Non-pigmented ciliary epithelial cell (primary cell): ENCODE measurements around the gene SAMD8.
"Not testable (repeated sequence)": the region's sequence is repeated elsewhere in the genome, so short reads cannot be mapped to it uniquely, and the experiment has no call there.

Source experiments
- DNase-seq: peaks from one replicate; pipeline ENCODE4 v3.0.0-alpha.2; 2010; ENCODE audit warnings: low read depth

SAMD8 gene

DNA sequence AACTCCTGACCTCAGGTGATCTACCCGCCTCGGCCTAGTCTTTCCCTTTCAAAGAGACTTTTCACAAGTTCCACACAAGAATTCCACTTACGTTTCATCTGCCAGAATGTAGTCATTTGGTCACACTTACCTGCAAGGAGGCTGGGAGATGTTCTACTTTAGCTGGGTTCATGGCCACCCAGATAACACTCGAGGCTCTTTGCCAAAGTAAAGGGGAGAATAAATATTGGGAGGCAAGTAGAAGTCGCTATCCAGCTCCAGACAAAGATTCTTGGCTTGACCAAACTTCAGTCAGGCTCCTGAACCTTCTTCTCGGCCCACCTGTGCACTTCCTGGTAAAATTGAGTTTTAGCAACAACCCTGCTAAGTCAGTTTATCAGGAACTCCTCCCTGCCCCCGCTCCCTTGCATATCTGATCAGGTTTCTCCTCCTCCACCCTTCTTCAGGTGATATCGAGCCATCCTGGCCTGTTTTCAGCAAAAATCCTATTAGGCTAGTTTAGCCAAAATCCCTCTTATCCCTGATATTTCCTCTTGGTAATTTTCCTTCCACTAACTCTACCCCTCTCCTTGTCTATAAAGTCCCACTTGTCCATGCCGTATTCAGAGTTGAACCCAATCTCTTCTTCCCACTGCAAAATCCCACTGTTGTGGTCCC is 25.1 kb upstream of the SAMD8 start:
- no peak for DNase-seq

DNA sequence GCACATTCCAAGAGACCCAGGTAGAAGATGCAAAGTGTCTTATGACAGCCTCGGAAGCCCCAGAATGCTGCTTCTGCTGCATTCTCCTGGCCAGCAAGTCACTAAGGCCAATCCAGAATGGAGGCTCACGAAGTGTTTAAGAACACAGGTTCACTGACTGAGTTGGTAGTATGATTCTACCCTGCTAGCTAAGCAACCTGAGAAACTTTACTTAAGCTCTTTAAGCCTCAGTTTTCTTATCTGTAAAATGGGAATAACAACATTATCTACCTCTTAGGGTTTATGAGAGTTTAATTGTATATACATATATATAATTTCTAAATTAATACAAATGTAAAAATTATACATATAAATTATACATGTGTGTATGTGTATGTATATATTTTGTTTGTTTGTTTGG is 22.8 kb upstream of the SAMD8 start:
- DNase-seq, result no peak

DNA sequence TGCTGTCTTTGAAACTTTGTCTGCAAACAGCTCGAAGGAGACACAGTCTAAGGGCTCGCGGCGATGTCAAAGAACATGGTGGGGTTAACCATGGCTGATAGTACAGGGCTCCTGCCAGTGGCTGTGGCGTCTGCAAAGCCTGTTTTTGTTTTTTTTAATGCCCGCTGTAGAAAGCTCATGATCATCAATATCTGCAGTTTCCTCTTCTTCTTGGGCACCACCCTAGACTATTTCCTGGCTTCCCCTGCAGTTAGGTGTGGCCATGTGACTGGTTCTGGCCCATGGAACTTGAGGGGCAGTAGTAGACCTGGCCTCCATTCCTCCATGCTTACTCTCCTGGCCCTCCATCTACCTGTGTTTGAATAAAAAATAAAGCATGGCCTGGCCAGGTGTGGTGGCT is 21.8 kb upstream of the SAMD8 start:
- no peak for DNase-seq

DNA sequence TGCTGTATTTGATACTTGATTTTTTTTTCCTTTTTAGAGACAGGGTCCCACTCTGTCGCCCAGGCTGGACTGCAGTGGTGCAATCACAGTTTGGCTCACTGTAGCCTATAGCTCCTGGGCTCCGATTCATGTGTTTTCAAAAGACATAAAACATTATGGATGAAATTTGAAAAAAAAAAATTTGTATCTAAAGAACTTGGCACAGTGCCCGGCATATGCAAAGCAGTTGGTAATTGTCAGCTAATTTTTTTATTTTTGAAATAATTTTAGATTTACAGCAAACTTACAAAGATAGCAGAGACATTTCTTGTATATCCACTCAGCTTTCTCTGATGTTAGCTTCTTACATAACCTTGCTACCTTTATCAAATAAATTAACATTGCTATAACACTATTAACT is 20.3 kb upstream of the SAMD8 start:
- DNase-seq, result no peak

DNA sequence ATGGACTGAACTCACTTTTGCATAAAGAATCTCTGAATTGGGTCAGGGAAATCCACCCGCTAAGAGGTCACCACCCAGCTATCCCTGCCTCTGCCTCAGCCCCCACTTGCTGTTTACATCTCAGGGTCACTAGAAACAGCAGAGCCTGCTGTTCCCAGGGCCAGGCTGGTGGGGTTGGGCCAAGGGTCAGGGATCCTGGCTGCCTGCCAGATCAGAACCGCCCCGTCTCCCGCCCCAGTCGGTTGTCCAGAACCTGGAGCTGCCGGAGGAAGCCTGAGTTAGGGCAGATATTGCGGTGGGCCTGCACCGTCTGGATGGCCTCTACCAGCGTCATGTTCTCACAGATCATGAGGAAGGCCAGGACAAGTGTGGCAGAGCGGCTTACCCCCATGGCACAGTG is 17.0 kb upstream of the SAMD8 start:
- no peak for DNase-seq

DNA sequence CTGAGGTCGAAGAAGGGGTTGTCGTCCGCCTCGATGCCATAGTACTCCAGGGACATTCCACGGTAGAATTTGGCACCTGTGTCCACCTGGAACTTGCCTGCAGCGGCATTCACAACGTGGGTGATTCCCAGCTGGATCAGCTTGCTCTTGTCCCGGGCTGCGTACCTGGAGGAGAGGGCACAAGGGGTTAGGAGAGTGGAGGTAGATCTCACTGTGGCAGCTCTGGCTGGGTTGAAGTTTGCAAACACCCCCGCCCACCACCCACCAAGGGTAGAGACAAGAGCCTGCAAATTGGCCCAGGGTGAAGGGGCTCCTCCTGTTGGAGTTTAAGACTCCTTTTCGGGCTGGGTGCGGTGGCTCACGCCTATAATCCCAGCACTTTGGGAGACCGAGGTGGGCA is 15.8 kb upstream of the SAMD8 start:
- DNase-seq, result no peak

DNA sequence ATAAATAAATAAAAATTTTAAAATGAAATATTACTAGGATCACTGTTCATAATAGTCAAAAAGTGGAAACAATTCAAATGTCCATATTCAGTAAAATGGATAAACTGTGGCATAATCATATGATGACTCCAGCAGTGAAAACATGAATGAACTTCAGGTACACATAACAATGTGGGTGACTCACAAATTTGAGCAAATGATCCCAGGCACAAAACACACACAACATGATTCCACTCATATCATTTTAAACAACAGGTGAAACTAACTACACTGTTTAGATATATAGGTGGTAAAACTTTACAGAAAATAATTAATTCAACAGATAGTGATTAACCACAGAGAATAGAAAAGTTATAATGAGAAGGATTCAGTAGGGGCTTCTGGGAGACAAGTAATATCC is 14.7 kb upstream of the SAMD8 start:
- no peak for DNase-seq

DNA sequence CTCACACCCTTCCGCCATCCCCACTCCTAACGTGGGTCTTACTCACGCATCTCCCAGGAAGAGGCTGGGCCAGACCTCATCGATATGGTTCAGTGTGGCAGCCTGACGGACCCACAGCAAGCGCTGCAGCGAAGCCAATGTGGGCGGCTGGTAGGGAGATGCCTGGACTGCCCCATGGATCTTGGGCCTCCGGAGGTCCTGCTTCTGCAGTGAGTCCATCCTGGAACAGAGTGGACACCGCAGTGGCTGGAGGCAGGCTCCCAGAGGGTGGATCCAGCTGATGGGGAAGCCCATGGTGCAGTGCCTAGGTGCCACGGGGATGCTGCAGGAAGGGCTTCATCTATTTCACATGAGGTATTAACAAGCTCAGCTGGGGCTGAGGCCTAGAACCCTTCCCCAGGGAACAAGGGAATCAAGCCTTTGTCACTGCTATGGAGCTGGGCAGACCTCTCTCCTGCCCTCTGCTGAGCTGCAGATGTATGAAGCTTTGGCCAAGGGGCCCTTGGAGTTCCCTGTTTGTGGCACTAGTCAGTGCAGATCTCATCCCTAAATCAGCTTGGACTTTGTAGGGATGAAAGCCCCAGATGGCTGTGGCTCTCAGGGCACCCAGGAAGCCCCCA is 13.7 kb upstream of the SAMD8 start:
- DNase-seq, result no peak

DNA sequence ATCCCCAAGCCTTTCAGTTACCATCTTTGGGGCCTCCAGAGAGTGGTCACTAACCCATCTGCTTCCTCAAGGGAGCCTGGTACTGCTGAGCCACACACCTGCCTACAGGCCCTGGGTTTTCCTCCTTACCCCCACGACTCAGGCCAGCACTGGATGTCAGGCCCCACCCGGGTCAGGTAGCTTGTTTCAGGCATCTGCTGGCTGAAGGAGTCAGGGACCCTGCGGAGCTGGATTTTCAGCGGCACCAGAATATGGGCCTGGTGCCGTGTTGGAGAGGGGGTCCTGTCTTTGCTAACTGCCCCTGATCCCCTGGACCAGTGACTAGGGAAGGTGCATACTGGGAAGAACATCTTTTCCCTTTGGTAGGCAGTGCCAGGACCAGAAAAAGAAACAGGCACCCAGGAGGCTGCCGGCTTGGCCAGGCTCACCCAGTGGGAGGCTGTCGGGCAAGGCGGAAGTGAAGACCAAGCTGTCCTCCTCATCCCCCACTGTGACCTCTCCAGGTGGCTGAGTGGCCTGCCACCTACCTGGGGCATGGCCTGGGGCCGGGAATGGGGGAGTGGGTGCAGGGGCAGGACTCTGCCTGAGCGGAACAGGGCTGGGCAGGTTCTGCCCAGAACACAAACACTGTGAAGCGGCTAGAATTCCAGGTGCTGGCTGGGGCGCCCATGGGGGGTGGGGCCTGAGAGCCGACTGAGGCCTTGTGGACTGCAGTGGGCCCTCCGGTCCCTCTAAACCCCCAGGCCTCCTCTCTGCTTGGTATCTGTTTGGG is 12.4 kb upstream of the SAMD8 start:
- DNase-seq, result no peak

DNA sequence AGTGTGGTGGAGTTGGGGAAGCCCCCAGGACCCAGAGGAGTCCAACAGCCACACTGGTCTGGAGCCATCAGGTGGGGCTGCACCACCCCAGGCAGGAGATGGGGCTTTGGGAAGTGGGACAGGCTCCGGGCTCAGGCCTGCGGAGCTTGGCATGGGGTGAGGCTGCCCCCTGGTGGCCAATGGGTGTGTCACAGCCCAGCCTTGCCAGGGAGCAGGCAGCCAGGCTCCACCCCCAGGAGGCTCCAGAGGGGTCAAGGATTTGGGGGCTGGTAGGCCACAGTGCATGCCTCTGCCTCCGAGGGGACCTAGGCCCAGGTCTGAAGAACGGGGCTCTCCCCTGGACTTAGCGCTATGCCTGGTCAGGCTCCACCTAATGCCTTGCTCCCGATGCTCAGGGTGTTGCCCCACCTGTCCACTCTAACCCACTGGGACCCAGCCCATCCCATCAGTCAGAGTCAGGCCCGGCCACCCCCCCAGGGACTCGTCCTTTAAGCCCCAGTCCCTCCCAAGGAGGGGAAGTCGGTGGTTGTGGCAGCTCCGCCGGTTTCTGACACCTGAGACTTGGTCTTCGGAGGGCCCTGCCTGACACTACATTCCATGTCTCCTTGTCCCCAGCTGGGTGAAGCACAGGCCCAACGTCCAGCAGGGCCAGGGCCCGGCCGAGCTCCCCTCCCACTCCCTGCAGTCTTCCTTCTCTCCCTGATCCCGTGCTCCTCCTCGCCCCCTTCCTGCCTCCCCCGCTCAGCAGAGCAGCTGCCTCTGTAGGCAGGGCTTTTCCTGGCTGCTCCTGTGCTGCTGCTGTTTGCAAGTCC is 11.3 kb upstream of the SAMD8 start:
- no peak for DNase-seq

DNA sequence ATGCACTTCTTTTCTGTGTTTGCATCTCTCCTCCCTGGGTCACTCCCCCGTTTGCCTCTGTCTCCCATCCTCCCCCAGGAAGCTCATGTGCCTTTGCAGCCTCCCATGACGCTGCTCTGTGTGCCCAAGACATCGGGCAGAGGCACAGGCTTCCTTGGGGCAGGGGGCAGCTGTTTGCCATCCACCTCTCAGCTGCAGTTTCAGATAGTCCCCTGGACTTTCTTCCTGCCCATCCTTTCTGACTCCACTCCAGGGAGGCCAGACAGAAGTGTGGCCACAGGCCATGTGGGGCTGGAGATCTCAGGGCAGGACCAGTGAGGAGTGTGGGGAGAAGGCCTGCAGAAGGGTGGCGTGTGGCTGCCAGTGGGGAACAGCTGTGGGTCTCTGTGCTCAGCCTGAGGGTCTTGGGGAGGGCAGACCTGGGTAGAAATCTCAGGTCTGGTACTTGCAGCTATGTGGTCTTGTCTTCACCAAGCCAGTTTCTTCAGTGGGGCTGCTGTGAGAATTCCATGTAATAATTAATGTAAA is 10.6 kb upstream of the SAMD8 start:
- no peak for DNase-seq

DNA sequence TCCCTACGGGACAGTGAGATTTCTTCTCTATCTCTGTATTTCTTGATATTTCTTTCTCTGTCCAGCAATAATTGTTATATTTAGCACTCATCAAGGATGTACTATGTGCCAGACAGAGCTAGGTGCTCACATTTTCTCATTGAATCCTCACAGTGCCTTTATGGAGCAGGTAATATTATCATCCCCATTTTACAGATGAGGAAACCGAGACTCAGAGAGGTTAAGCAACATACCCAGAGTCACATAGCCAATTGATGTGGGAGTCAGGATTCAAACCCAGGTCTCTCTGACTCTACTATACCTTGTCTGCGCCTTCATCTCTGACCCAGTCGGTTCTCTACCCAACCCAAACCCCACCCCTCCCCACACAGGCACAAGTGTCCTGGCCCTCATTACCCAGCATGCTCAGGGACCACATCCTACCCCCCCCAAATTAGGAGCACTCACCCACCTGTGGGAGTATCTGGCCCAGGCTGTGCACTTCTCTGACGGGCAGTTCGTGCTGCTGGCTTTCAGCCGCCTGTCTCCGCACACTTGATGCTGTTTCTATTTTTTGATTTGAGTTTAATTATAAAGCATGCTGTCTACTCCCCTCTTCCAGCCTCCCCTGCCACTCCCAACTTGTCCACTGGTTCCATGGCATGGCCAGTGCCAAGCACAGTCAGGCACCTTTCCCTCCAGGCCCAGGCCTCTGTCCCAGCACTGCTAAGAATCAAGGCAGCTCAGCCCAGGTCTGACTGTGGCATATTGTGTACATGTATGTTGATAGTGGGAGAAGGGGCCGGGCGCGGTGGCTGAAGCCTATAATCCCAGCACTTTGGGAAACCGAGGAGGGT is 9.8 kb upstream of the SAMD8 start:
- no peak for DNase-seq

DNA sequence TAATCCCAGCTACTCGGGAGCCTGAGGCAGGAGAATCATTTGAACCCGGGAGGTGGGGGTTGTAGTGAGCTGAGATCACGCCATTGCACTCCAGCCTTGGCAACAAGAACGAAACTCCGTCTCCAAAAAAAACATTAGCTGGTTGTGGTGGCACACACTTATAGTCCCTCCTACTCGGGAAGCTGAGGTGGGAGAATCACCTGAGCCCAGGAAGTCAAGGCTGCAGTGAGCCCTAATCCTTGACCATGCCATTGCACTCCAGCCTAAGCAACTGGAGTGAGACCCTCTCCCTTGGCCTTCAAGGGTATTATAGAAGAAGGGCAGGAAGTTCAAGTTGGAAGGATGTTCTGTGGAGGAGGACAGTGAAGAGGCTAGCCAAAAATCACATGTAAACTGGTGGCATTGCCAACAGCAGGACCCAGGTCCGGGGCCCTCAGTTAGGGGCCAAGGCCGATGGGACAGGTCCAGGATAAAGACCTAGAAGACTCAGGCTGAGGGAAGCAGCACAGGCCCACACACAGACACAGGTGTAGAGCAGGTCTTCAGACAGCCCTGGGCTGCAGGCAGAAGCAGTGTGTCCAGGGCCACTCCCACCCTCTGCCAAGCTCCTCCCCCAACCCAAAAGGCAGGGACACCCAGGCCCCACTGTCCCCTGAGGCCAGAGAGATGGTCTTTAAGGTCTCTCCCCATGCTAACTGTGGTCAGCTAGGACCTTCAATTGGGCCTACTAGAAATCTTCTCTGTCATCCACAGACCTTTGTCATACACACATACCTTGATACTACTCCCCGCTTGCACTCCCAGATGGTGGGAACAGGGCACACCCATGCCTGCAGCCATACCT is 8.4 kb upstream of the SAMD8 start:
- no peak for DNase-seq

DNA sequence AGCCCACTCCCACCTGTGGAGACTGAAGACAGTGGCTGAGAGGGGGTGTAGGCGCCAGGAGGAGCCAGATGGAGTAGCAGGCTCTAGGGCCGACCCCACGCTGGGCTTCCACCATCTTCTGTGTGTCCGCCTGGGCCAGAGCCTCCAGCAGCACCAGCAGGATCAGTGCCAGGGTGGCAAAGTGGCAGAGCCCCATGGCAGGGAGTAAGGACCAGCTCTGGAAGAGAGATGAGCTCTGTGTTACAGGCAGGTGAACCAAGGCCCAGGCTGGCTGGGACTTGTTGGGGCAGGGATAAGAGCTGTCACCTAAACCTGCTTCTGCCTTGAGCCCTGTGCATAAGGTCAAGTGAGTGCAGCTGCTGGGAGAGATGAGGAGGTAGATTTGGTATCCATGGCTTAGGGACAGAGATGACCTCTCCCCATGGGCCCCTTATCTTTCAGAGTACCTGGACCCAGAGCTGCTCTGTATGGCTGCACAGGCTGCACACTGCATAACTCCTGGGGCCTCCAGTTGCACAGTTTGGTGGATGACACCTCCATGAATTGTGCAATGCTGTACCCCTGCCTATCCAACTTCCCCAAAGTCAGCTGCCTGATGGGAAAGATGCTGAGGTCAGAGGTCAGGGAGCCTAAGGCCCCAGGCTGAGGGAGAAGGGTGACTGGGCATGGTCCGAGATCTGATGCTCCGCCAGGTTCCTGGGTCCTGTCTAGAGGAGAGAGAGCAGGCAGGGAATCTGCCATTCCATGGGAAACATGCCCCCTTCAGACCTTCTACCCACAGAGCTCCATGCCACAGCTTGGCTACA is 7.4 kb upstream of the SAMD8 start:
- DNase-seq, result no peak

DNA sequence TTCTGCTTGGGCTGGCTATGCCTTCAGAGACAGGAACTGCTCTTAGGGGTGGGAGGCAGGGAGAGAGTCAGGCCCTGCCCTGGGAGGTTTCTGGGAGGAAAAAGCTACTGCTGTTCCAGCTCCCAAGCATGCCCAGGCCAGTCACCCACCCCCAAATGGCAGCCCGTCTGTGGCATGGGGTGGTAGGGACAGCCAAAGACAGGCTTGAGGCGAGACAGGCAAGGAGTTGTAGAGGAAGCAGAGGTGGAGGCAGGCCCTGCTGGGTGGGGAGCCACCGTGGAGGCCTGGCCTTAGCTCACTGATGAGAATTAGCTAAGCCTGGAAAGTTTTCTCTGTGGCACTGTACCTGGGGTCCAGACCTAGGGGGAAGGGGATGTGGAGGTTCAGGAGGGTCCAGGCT is 6.6 kb upstream of the SAMD8 start:
- DNase-seq, result no peak

DNA sequence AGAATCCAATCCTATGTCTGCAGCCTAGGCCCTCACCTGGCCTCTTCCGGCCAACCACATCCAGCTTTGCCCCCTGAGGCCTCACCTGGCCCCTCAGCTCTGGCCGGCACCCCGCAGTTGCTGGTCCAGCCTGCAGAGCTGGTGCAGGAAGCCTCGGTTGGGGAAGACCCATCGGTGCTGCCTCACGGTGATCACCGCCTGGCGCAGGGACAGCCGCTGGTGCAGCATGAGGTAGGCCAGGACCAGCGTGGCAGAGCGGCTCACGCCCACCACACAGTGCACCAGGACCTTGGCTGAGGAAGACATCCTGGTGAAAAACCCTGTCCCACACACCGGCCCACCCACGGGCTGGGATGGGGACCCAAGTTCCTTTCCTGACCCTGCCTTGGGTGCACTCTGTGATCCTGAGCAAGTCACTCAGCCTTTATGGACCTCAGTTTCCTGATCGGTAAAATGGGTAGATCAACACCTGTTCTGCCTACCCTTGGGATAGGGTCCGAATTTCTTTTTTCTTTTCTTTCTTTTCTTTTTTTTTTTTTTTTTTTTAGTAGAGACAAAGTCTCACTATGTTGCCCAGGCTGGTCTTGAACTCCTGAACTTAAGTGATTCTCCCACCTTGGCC is 5.8 kb upstream of the SAMD8 start:
- no peak for DNase-seq

DNA sequence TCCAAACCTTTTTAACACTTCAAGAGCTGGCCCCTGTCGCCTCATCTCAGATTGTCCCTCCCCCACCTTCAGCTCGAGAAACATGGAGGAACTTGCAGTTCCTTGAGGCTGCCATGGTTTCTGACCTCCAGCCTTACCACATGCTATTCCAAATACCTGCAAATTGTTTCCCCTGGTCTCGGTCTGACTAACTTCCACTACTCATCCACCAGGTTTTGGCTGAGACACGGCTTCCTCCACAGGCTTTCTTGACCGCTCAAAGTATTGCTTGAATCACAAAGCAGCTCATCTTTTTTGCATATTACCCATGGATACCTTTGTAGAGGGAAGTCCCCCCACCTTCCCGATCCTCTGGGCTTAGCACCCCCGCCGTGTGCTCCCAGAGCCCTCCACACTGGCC is 5.2 kb upstream of the SAMD8 start:
- no peak for DNase-seq

DNA sequence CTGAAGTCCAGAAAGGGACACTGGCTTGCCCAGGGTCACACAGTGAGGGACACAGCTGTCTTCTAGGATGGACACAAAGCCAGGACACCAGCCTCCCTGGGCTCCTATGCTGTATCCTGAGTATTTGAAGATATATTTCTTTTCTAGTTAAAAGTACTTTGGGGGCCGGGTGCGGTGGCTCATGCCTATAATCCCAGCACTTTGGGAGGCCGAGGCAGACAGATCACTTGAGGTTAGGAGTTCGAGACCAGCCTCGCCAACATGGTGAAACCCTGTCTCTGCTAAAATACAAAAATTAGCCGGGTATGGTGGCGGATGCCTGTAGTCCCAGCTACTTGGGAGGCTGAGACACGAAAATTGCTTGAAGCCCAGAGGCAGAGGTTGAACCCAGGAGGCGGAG is 4.6 kb upstream of the SAMD8 start:
- DNase-seq, result not testable (repeated sequence)
